Activated naive CD4-positive, alpha-beta T cell treated with anti-CD3 and anti-CD28 coated beads for 36 hours (primary cell): ENCODE data around the gene KDM4C. TPM values are rescaled to one million over a fixed set of nuclear protein-coding genes. Genes with fewer than 3 reads are reported as not detected.

Experiments
- CTCF ChIA-PET: fragments of 350-600 bp; sonication (Branson Sonifier 250); formaldehyde crosslinking; loops from one replicate; lab custom pipeline; 2021; ENCODE audit warnings: antibody characterized with exemption; lab: Charles Lee
- DNase-seq: peaks from one replicate; pipeline ENCODE4 v3.0.0-alpha.2; 2020
- H3K27ac Mint-ChIP-seq: one replicate; pipeline ENCODE4 v1.8.0; 2021; ENCODE audit warnings: mild to moderate bottlenecking, mixed read lengths
- H3K27me3 Mint-ChIP-seq: one replicate; pipeline ENCODE4 v1.8.0; 2021; ENCODE audit warnings: low read depth, mixed read lengths
- H3K36me3 Mint-ChIP-seq: one replicate; pipeline ENCODE4 v1.8.0; 2021; ENCODE audit warnings: low read depth, mixed read lengths
- H3K4me1 Mint-ChIP-seq: one replicate; pipeline ENCODE4 v1.8.0; 2021; ENCODE audit warnings: low read depth, mixed read lengths
- H3K4me3 Mint-ChIP-seq: one replicate; pipeline ENCODE4 v1.8.0; 2021; ENCODE audit warnings: mild to moderate bottlenecking, moderate library complexity, mixed read lengths
- H3K9me3 Mint-ChIP-seq: one replicate; pipeline ENCODE4 v1.8.0; 2021; ENCODE audit warnings: mixed read lengths
- intact Hi-C: fragments of 100-400 bp; cut with micrococcal nuclease; formaldehyde crosslinking; loops from one replicate; pipeline ENCODE4 v1.15.1; 2023
- total RNA-seq, 2 experiments: library from RNA; stranded (reverse); gene quantifications; one replicate each; pipeline ENCODE4 v1.2.3, GENCODE V29; 2021

Gene KDM4C
- total RNA-seq, 2 experiments from 2014 or later = 27.4 to 28.9 TPM

GRCh38 chr9:7223981-7224380 is 466.2 kb downstream of the KDM4C start:
- H3K4me3 Mint-ChIP-seq = no peak overlapping the region
- intact Hi-C loops = no loop called here
- CTCF ChIA-PET = interaction anchor here (0.7 kb wide), 1 partner anchor 262 kb away, joined by 3 read pairs; no protein-coding TSS in a partner anchor
- peaks cover 15% of the 10 kb centered on the region for H3K9me3 Mint-ChIP-seq
- H3K27ac Mint-ChIP-seq = no peak overlapping the region
- H3K36me3 Mint-ChIP-seq = no peaks in the 10 kb centered on the region
- H3K4me1 Mint-ChIP-seq = peaks cover 10% of the 10 kb centered on the region
- no peak for DNase-seq
- no peaks in the 10 kb centered on the region for H3K27me3 Mint-ChIP-seq

Other genes with a start within 250 kb of the KDM4C start
- 1 to 10 TPM; 1.7 to 1.9 TPM for gene GLDC, start 112.2 kb upstream of the KDM4C start, total RNA-seq